ENCODE results near the gene FRMD8.
"Not testable (repeated sequence)": the region's sequence is repeated elsewhere in the genome, so short reads cannot be mapped to it uniquely, and the experiment has no call there.

The FRMD8 gene

GRCh38 chr11:65437436-65438227, 51.2 kb downstream of the FRMD8 start:
- no peak for DNase-seq

- DNase-seq: no peak
Measured at GRCh38 chr11:65438257-65439151, 52.1 kb downstream of the FRMD8 start.

GRCh38 chr11:65439331-65440181, 53.1 kb downstream of the FRMD8 start:
- no peak for DNase-seq

- peak; percentile 57 to 69 for DNase-seq
Measured at GRCh38 chr11:65440831-65441499, 54.5 kb downstream of the FRMD8 start.

- DNase-seq: peak in 1 of 2 donors; percentile 0
Measured at GRCh38 chr11:65442842-65443331, 56.5 kb downstream of the FRMD8 start.

- DNase-seq: peak in 1 of 2 donors; percentile 0
Measured at GRCh38 chr11:65444314-65445051, 58.0 kb downstream of the FRMD8 start.

- DNase-seq: no peak
Measured at GRCh38 chr11:65445101-65445603, 58.7 kb downstream of the FRMD8 start.

GRCh38 chr11:65445604-65446445, 59.4 kb downstream of the FRMD8 start:
- peak in 1 of 2 donors; percentile 0 for DNase-seq

GRCh38 chr11:65446446-65447277, 60.2 kb downstream of the FRMD8 start:
- DNase-seq: peak in 1 of 2 donors; percentile 0

GRCh38 chr11:65448074-65448417, 61.6 kb downstream of the FRMD8 start:
- DNase-seq: no peak

- peak in 1 of 2 donors; percentile 0 for DNase-seq
Measured at GRCh38 chr11:65448418-65449105, 62.1 kb downstream of the FRMD8 start.

GRCh38 chr11:65451301-65451700, 64.9 kb downstream of the FRMD8 start:
- not testable (repeated sequence) for DNase-seq

- not testable (repeated sequence) for DNase-seq
Measured at GRCh38 chr11:65452259-65452658, 65.8 kb downstream of the FRMD8 start.

- DNase-seq: peak; percentile 89 to 92
Measured at GRCh38 chr11:65452806-65453490, 66.5 kb downstream of the FRMD8 start.

GRCh38 chr11:65454311-65454695, 67.9 kb downstream of the FRMD8 start:
- no peak for DNase-seq

- DNase-seq: peak; percentile 85 to 96
Measured at GRCh38 chr11:65454696-65455456, 68.4 kb downstream of the FRMD8 start.

GRCh38 chr11:65456418-65456817, 70.0 kb downstream of the FRMD8 start:
- DNase-seq: no peak

All from inflammatory macrophage treated with lipopolysaccharide for 1 hour (primary cell).